Lung (tissue), 12 donors: ENCODE data around the gene FTCD. TPM values are rescaled to one million over a fixed set of nuclear protein-coding genes. Genes with fewer than 3 reads are reported as not detected.
A peak's percentile ranks its signal among the peaks of the same experiment; 100 is the strongest.

Source experiments
- ATAC-seq: fragments of 200-7000 bp; cut with Tn5 transposase; one replicate; pipeline ENCODE4 v1.9.1; 2020; ENCODE audit warnings: moderate number of reproducible peaks; ENCODE audit not compliant: insufficient read depth, low FRiP score
- DNase-seq, 3 donors: peaks; one replicate each; pipeline ENCODE4 v3.0.0-alpha.2; 2013 to 2017
- H3K27ac ChIP-seq, 2 donors: one replicate each; pipeline ENCODE4 v1.5.1; 2013; ENCODE audit warnings: mild to moderate bottlenecking in 2 of 2, moderate library complexity in 2 of 2, control low read depth in 1 of 2, inconsistent platforms in 1 of 2, low read depth in 1 of 2, low read length in 1 of 2
- H3K27me3 ChIP-seq, 3 donors: one replicate each; pipeline ENCODE4 v1.5.1; 2013; ENCODE audit warnings: low read length in 2 of 3; ENCODE audit not compliant: control insufficient read depth in 3 of 3, insufficient read depth in 3 of 3
- H3K36me3 ChIP-seq, 4 donors: one replicate each; pipeline ENCODE4 v1.5.1; 2013; ENCODE audit warnings: low read length in 4 of 4, mild to moderate bottlenecking in 1 of 4, moderate library complexity in 1 of 4; ENCODE audit not compliant: control insufficient read depth in 4 of 4, insufficient read depth in 4 of 4
- H3K4me1 ChIP-seq, 5 donors: one replicate each; pipeline ENCODE4 v1.5.1; 2013; ENCODE audit warnings: low read length in 5 of 5, mild to moderate bottlenecking in 2 of 5, moderate library complexity in 1 of 5; ENCODE audit not compliant: control insufficient read depth in 5 of 5, insufficient read depth in 5 of 5
- H3K4me3 ChIP-seq: one replicate; pipeline ENCODE4 v1.5.1; 2013; ENCODE audit warnings: mild to moderate bottlenecking, control low read depth, moderate library complexity
- H3K9ac ChIP-seq, 2 donors: one replicate each; pipeline ENCODE4 v1.5.1; 2013; ENCODE audit warnings: low read length in 2 of 2, control low read depth in 1 of 2; ENCODE audit not compliant: insufficient read depth in 1 of 2
- H3K9me3 ChIP-seq, 4 donors: one replicate each; pipeline ENCODE4 v1.5.1; 2013; ENCODE audit warnings: low read length in 3 of 4, mild to moderate bottlenecking in 1 of 4, moderate library complexity in 1 of 4; ENCODE audit not compliant: control insufficient read depth in 4 of 4, insufficient read depth in 3 of 4
- WGBS, 2 donors: extraction: QIAGEN DNeasy Blood & Tissue Kit; methylation state at CpG; one replicate each; pipeline ENCODE4 v1.1.7; 2013; 5-methylcytosine and 5-hydroxymethylcytosine counted together
- polyA plus RNA-seq, 2 donors: library from polyadenylated mRNA; stranded (reverse); fragments of 200-250 nt; gene quantifications; one replicate each; pipeline ENCODE4 v1.2.1, GENCODE V29; 2013
- total RNA-seq, 2 donors: library from RNA; depleted of rRNA in 1 of 2; stranded (reverse); fragments of >200 nt in 1 of 2; gene quantifications; one replicate each; pipeline ENCODE4 v1.2.1, GENCODE V29; 2014 to 2021
- TF ChIP-seq, protein P1 (sequence below): IDR thresholded peaks from 2 replicates; pipeline ENCODE4 v1.5.1; 2012; ENCODE audit warnings: mild to moderate bottlenecking; ENCODE audit errors: control extremely low read depth, extremely low read depth
- donor health status: control.
- donor health status: control.
- donor health status: Bipolar disorder and iron deficiency.
- donor health status: healthy.
- donor health status: DM: yes; HTN: yes; CAD: no.

FTCD gene
- total and polyA plus RNA-seq, 4 donors = 0.03 to 0.43 (median 0.20) TPM

DNA sequence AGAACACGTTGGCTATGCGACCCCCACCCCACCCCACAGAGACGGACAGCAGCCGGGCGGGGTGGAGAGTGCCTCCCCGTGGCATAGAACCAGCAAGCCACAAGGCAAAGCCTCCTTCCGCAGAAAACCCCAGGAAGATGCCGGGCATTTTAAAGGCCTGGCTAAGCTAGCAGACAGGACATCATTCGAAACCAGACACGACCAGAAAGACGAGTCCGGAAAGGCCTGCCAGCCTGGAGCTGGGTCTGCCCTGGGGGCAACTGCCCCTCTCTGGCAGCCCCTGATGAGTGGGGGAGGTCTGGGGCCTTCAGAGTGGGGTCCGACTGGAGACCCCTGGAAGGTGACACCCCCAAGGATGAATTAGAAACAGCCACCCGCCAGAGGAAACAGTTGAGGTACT lies 8.5 kb downstream of the FTCD start:
- Histone ChIP-seq H3K9ac (no peak overlapping the region), H3K4me1 (peaks cover 0 to 6% (median 0%) of the 10 kb centered on the region in 5 donors), H3K9me3 (no peaks in the 10 kb centered on the region), H3K27ac (no peak overlapping the region), H3K36me3 (no peaks in the 10 kb centered on the region), H3K27me3 (no peaks in the 10 kb centered on the region), H3K4me3 (no peak overlapping the region)
- peak in 1 of 3 donors; percentile 4 for DNase-seq
- WGBS, 2 donors = 83 to 89% methylated on average over 14 of the region's 14 CpGs
- ATAC-seq = no peak
- TF ChIP-seq, protein P1, sequence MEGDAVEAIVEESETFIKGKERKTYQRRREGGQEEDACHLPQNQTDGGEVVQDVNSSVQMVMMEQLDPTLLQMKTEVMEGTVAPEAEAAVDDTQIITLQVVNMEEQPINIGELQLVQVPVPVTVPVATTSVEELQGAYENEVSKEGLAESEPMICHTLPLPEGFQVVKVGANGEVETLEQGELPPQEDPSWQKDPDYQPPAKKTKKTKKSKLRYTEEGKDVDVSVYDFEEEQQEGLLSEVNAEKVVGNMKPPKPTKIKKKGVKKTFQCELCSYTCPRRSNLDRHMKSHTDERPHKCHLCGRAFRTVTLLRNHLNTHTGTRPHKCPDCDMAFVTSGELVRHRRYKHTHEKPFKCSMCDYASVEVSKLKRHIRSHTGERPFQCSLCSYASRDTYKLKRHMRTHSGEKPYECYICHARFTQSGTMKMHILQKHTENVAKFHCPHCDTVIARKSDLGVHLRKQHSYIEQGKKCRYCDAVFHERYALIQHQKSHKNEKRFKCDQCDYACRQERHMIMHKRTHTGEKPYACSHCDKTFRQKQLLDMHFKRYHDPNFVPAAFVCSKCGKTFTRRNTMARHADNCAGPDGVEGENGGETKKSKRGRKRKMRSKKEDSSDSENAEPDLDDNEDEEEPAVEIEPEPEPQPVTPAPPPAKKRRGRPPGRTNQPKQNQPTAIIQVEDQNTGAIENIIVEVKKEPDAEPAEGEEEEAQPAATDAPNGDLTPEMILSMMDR = no peak

DNA sequence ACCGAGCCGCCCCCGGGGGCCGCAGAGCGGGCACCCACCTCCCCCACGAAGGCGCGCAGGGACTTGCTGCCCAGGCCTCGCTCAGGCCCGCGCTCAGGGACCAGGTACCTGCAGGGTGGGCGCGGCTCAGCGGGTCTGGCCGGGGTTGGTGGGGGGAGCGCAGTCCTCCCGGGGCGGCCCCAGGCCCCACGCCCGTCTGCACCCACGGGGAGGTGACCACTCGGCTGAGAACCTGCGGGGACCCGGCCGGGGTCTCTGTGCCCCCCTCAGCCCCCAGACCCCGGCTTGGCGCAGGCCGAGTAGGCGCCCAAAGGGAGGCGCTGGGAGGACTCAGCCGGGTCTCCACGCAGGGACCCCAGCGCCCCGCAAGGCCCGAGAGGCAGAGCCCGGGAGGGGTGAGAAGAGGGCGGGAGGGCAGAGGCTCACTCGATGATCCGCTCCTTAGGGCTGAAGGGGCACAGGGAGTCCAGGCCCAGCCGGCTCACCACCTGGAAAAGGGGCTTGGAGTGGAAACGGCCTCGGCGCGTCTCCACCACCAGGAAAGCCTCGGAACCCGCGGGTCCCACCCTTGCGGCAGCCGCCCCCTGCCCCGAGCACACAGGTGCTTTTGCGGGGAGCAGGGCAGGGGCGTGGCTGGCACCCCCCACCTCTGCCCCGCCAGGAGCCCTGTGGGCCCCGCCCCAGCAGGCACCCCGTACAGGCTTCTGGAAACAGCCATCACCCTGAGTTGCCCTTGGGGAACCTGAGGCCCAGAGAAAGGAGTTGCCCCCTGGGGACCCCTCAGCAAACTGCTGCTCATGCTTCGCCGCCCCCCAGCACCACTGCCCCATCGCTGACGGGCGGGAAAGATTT lies 9.3 kb downstream of the FTCD start:
- Histone ChIP-seq H3K9me3 (no peaks in the 10 kb centered on the region), H3K36me3 (no peaks in the 10 kb centered on the region), H3K4me3 (no peak overlapping the region), H3K27me3 (no peaks in the 10 kb centered on the region), H3K9ac (no peak overlapping the region), H3K27ac (no peak overlapping the region), H3K4me1 (peaks cover 0 to 6% (median 0%) of the 10 kb centered on the region in 5 donors)
- WGBS, 2 donors = 90 to 92% methylated on average over 49 to 60 of the region's 60 CpGs
- TF ChIP-seq, protein P1 = no peak
- DNase-seq = peak in 1 of 3 donors; percentile 11
- ATAC-seq = no peak

DNA sequence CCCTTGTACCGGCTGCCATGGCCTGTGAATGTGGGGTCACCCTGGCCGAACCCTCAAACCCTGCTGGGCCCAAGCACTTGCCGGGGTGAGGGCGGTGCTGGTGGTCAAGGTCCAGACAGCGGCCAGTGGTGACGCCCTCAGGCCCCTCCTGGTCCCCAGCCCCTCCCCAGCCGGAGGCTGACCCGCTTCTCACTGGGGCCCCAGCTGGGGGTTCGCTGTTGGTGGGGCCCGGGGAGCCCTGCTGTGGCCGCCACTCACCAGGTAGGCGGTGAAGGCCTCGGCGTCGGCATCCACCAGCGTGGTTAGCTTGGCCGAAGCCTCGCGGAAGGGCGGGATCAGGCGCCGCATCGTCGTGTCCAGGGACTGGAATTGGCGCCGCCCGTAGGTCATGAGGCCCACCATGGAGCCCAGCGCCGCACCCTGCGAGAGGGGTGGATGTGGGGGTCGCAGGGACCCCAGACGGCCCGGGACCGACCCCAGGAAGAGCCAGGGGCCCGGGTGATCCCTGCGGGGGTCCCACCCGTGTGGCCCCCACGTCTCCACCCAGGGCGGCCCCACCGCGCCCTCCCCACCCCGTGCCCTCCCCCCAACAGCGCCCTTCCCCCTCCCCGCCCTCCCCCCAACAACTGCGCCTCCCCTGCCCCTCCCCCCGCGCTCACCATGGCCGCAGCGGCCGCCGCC lies 10.1 kb downstream of the FTCD start:
- Histone ChIP-seq H3K9me3 (no peaks in the 10 kb centered on the region), H3K27me3 (peaks cover 0 to 5% (median 0%) of the 10 kb centered on the region in 3 donors), H3K4me3 (no peak overlapping the region), H3K27ac (no peak overlapping the region), H3K36me3 (no peaks in the 10 kb centered on the region), H3K4me1 (peaks cover 0 to 6% (median 0%) of the 10 kb centered on the region in 5 donors), H3K9ac (no peak overlapping the region)
- TF ChIP-seq, protein P1 = no peak
- 95 to 97% methylated on average over 35 to 51 of the region's 51 CpGs for WGBS, 2 donors
- DNase-seq = peak in 1 of 3 donors; percentile 4
- ATAC-seq = no peak
